ENCODE results near the gene MICU1.
"Not testable (repeated sequence)": the region's sequence is repeated elsewhere in the genome, so short reads cannot be mapped to it uniquely, and the experiment has no call there.

MICU1 gene

DNA sequence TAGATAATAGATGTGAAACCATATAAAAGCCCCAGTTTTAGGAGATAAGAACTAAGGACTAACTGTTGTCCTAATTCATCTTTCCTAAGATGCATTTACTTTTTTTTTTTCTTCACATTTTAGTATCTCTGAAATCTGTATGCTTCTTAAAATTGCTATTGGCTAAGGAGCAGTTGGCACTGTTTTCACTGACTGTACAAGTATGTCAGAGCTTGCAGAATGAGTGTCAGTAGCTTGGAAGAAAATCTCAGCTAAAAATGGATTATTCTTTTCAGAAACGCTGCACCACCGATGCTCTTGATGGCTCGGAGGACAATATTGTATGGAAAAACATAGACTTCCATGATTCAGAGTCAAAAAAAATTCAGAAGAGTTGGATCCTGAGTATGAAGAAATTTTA, 180.0 kb downstream of the MICU1 start:
- DNase-seq (ENCODE audit: low read depth), result no peak

- not testable (repeated sequence) for DNase-seq (ENCODE audit: low read depth)
Measured at GRCh38 chr10:72442969-72443368, 182.9 kb downstream of the MICU1 start.

GRCh38 chr10:72435570-72435969, 190.3 kb downstream of the MICU1 start:
- no peak for DNase-seq (ENCODE audit: low read depth)

GRCh38 chr10:72430936-72431335, 194.9 kb downstream of the MICU1 start:
- not testable (repeated sequence) for DNase-seq (ENCODE audit: low read depth)

- DNase-seq (ENCODE audit: low read depth), result no peak
Measured at GRCh38 chr10:72429931-72430330, 195.9 kb downstream of the MICU1 start.

- no peak for DNase-seq (ENCODE audit: low read depth)
Measured at GRCh38 chr10:72426986-72427385, 198.9 kb downstream of the MICU1 start.

DNA sequence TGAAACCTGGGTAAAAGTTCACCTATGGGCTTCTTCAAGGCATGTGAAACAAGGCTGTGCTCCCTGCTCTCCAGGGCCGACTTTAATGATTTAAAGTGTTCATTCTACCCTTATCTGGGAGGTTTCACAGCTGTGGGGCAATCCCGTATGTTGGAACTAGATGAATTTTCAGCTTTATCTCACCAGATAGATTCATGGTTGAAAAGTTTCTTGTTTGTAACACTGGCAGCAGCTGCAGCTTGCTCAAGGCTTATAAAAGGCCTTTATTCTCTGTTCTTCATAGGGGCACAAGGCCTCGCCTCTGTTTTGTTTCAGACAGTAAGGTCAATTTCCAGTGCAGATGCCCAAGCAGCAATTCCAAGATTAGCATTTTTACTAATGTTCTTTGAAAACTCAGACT, 200.7 kb downstream of the MICU1 start:
- DNase-seq (ENCODE audit: low read depth), result no peak

DNA sequence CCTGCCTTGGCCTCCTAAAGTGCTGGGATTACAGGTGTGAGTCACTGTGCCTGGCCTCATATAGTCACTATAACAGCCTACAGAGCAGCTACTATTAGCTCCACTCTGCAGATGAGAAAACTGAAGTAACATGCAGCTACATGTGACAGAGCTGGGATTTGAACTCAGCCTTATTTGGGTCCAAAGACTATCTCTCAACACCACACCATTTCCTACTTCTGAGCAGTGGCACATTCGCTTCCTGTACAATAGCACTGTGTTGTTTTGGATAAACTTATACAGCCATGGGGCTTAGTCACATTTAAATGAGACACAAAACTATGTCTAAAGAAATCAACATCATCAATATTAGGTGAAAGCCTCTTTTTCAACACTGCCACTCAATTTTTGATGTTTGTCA, 201.3 kb downstream of the MICU1 start:
- DNase-seq (ENCODE audit: low read depth), result no peak

DNA sequence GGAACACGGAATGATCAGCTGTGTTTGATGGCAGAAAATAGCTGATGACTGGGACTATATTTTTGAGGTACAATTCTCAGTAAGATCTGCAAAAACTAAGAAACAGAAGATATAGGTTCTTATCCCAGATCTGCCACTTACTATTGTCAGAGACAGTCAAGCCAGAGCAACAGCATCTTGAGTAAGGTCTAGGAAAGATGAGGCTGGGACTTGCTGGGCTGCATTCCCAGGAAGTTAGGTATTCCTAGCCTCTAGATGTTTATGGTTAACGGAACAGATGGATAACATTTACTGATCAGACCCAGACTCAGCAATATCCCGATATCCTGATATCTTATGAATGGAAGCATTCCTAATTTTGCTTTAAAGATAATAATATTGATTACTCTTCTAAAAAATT, 202.5 kb downstream of the MICU1 start:
- DNase-seq (ENCODE audit: low read depth), result no peak

DNA sequence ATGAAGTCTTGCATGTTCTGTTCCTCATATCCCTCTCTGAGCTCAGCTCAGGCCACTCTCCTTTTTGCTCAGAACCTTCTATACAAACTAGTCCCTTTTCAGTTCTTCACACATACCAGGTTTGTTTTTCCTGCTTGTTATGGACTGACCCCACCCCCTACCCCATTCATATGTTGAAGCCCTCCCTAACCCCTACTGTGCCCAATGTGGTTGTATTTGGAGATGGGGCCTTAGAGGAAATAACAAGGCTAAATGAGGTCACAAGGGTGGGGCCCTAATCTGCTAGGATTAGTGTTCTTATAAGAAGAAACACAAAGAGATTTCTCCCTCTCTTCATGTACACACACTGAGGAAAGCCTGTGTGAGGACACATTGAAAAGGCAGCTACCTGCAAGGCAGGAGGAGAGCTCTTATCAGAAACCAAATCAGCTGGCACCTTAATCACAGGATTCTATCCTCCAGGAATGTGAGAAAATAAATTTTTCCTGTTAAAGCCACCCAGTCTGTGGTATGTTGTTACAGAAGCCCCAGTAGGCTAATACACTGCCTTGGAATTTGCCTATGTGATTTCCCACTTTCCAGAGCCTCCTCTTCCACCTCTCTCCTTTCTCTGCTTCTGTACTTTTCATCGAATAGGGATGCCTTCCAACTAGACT, 203.9 kb downstream of the MICU1 start:
- DNase-seq (ENCODE audit: low read depth), result no peak

DNA sequence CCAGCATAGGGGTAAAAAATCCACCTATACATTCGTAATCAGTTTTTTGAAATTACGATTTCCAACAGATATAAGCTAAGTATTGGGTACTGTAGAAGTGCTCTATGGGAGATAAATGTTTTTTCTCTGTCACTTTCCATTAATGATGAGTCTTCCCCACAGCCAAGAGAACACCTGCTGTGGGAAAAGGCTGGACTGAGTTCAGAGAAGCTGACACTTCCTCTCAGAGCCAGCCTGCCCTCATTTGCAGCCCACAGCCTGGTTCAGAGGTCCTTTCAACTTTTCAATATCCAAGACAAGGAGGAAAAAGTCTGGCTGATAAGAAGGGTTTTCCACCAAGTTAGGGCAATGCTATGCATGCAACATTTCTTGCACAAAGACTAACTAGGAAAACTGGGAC, 206.6 kb downstream of the MICU1 start:
- no peak for DNase-seq (ENCODE audit: low read depth)

DNA sequence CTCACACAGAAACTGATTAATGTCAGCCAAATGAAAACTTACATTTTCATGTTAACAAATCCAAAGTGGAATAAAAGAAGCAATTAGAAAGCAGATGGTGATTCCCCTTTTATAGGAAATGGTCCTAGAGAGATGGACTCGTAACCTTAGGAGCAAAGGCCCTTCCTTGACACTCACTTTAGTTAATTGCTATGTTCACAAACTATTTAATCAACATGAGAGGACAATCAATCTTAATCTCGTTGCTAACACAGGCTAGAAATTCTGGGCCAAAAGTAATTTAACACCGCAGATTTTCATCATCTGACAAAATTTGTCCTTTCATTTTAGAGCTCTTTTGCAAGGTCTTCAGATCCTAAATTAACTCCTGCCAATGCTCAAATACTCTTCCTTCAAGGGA, 207.2 kb downstream of the MICU1 start:
- no peak for DNase-seq (ENCODE audit: low read depth)

GRCh38 chr10:72417971-72418370, 207.9 kb downstream of the MICU1 start:
- DNase-seq (ENCODE audit: low read depth), result no peak

GRCh38 chr10:72416661-72417060, 209.2 kb downstream of the MICU1 start:
- DNase-seq (ENCODE audit: low read depth), result no peak

DNA sequence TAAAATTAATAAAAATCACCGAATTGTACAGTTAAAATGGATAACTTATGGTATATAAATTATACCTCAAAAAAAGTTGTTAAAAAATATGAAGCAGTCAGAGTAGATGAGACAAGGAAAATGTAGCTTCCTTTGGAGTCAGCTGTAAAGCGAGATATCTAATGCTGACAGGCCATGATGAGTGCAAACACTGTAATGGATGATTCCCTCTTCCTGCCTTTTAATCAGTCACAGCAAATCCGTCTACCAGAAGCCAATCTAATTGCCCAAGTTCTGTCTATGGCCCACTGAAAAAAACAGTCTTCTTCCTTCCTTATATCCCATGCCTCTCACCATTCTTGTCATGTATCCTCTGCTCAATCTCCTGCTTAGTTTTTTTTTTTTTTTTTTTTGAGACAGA, 211.2 kb downstream of the MICU1 start:
- no peak for DNase-seq (ENCODE audit: low read depth)

- DNase-seq (ENCODE audit: low read depth), result no peak
Measured at GRCh38 chr10:72409167-72409566, 216.7 kb downstream of the MICU1 start.

- no peak for DNase-seq (ENCODE audit: low read depth)
Measured at GRCh38 chr10:72407927-72408600, 217.8 kb downstream of the MICU1 start.

GRCh38 chr10:72407471-72407870, 218.4 kb downstream of the MICU1 start:
- DNase-seq (ENCODE audit: low read depth), result no peak

DNA sequence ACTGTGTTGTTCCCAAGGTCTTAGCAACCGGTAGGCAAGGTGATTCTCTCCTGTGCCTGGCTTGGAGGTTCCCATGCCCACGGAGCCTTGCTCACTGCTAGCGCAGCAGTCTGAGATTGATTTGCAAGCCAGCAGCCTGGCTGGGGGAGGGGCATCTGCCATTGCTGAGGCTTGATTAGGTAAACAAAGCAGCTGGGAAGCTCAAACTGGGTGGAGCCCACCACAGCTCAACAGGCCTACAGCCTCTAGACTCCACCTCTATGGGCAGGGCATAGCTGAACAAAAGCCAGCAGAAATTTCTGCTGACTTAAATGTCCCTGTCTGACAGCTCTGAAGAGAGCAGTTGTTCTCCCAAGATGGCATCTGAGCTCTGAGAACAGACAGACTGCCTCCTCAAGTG, 230.3 kb downstream of the MICU1 start:
- not testable (repeated sequence) for DNase-seq (ENCODE audit: low read depth)

GRCh38 chr10:72392571-72392970, 233.3 kb downstream of the MICU1 start:
- DNase-seq (ENCODE audit: low read depth), result no peak

DNA sequence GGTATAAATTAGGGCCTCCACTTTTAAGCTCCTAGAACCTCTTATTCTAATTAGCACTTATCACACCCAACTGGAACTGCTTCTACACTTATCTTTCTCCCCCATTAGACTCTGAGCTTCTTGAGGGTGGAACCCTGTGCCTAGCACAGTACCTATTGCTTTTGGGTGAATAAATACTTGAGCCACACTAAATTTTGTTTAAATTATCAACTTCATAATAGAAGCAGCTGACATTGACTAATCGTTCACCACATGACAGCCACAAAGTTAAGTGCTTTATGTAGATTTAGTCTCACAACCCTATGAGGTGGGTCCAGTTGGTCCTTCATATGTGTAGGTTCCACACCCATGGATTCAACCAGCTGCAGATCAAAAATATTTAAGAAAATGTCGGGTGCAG, 235.1 kb downstream of the MICU1 start:
- DNase-seq (ENCODE audit: low read depth), result no peak

DNA sequence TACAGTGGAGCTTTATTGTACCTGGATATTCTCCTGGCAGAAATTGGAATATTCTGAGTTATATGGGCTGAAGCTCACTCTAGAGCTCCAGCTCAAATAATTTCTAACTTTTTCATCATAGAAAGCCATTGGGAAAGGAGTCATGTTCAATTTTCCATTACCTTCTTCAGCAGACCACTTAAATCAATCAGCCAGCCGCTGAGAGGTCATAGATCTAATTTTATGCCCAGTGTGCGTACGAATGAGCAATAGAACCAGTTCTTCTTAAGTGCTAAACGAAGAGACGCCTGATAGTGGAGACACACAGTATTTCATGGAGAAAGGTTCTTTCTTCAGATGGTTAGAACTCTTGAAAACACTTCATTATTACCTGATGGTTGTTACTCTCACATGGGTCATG, 236.2 kb downstream of the MICU1 start:
- no peak for DNase-seq (ENCODE audit: low read depth)

DNA sequence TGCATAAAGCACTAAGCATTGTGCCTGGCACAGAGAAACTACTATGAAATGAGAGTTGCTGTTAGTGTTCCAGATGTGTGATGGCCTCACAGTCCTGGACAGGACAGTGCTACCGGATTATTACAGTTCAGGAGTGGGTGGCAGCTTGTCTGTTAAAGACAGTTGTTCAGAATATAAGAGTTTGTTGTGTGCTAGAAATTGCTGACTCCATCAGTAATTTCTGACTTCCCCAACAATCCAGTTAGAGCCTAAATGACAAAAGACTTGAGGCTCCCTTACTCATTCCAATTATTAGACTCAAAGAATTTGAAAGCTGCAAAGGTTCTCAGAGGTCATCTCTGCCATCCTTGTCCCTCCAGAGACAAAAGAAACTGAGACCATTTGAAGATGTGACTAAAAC, 236.9 kb downstream of the MICU1 start:
- no peak for DNase-seq (ENCODE audit: low read depth)

GRCh38 chr10:72388062-72388461, 237.8 kb downstream of the MICU1 start:
- no peak for DNase-seq (ENCODE audit: low read depth)

Data from stimulated activated CD8-positive, alpha-beta memory T cell treated with anti-CD3 and anti-CD28 coated beads, Interleukin-12 subunit alpha, Interleukin-12 subunit beta, amount 100 ng/mL, for 1 hour (primary cell).